ENCODE results near the gene RC3H2. TPM values are rescaled to one million over a fixed set of nuclear protein-coding genes. Genes with fewer than 3 reads are reported as not detected.

The RC3H2 gene
- total RNA-seq: 10 to 100 TPM; 52.3 to 66.4 (median 57.0) TPM
- 10 to 100 TPM; 18.7 to 25.3 TPM for polyA plus RNA-seq
- total RNA-seq: 95.6 reads per million, percentile 84 among the genes with 10 or more reads in this experiment

GRCh38 chr9:122904823-122905710, at the start of gene RC3H2:
RC3H2 (minus strand) TSS chr9:122905359; CDS start chr9:122897509, 7,850 bp downstream.
- Mint-ChIP-seq H3K27ac (peak within 1 kb of the TSS; percentile 93 to 98 (median 95)), H3K36me3 (peaks cover 0 to 13% (median 4%) of the 10 kb centered on the region in 5 donors), H3K27me3 (peaks cover 0 to 3% (median 0%) of the 10 kb centered on the region in 5 donors), H3K4me3 (peak within 1 kb of the TSS; percentile 89 to 96 (median 93)), H3K9me3 (peaks cover 0 to 2% (median 0%) of the 10 kb centered on the region in 11 donors), H3K4me1 (peaks cover 11 to 47% (median 40%) of the 10 kb centered on the region in 7 donors)
- H3K9me3 ChIP-seq (ENCODE audit: control insufficient read depth in 2 of 3, low read length in 3 of 3): no peaks in the 10 kb centered on the region
- peaks cover 2 to 15% (median 6%) of the 10 kb centered on the region in 3 experiments for H3K36me3 ChIP-seq (ENCODE audit: control insufficient read depth in 2 of 3, insufficient read depth in 3 of 3, low read length in 3 of 3)
- ATAC-seq: peak; percentile 94
- peaks cover 14 to 21% of the 10 kb centered on the region in 2 donors for H3K4me1 ChIP-seq (ENCODE audit: control insufficient read depth in 2 of 2, insufficient read depth in 2 of 2, low read length in 2 of 2)
- peak within 1 kb of the TSS; percentile 100 for H3K27ac ChIP-seq (ENCODE audit: low read depth, low read length)
- ChIA-PET POLR2A (interaction anchor here (0.6 to 4.4 kb wide), 15 partner anchors 8 to 201 kb away, joined by 3 to 46 read pairs (median 5); partner anchors contain the start of genes PDCL, RABGAP1, ZBTB26 and ZBTB6), CTCF (interaction anchor here (1.0 to 1.2 kb wide), 3 partner anchors 10 to 36 kb away, joined by 3 to 5 read pairs (median 3); partner anchors contain the start of genes RABGAP1 and ZBTB26)
- peak within 1 kb of the TSS; percentile 74 for H3K4me3 ChIP-seq (ENCODE audit: low read length)
- peak; percentile 80 to 99 (median 97) for DNase-seq
- no peaks in the 10 kb centered on the region for H3K27me3 ChIP-seq (ENCODE audit: control insufficient read depth in 2 of 2, insufficient read depth in 2 of 2, low read length in 2 of 2)
- intact Hi-C loops (cut with micrococcal nuclease): loop anchor here (1.0 to 10.0 kb wide), 16 partner anchors 8 to 1957 kb away; partner anchors contain the start of genes MRRF (in 2 of the 2), PDCL (in 2 of the 2), RBM18 (in 2 of the 2) and STRBP (in 2 of the 2)

DNA sequence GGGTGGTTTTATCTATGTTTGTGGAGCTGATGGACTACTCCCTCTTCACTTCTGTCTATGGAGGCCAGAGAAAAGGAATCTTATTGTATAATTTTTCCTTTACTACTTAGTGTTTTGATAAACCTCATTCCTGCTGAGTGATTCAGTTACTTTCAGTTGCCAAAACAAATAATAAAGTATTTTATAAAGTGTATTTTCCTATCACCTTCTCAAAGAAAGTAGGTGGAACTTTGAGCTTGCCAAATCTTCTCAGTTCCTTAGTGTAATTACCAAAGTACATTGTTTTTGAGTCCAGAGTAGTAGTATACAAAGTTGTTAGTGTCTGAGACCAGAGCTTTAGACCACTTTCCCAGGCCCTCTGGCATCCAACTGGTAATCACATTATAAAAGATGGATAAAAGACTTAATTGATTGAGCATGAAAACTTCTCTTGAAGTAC, 49.1 kb upstream of the RC3H2 start:
- H3K9me3 Mint-ChIP-seq: peaks cover 0 to 4% (median 0%) of the 10 kb centered on the region in 11 donors
- no peaks in the 10 kb centered on the region for H3K27me3 ChIP-seq (ENCODE audit: control insufficient read depth in 2 of 2, insufficient read depth in 2 of 2, low read length in 2 of 2)
- no peak overlapping the region for H3K4me3 ChIP-seq (ENCODE audit: low read length)
- H3K36me3 ChIP-seq (ENCODE audit: control insufficient read depth in 2 of 3, insufficient read depth in 3 of 3, low read length in 3 of 3): no peaks in the 10 kb centered on the region
- H3K4me3 Mint-ChIP-seq: no peak overlapping the region
- ChIA-PET CTCF (no interaction called here), POLR2A (interaction anchor here (0.6 kb wide), 1 partner anchor 41 kb away, joined by 3 read pairs; no protein-coding TSS in a partner anchor)
- DNase-seq (no peak), ATAC-seq (no peak)
- H3K9me3 ChIP-seq (ENCODE audit: control insufficient read depth in 2 of 3, low read length in 3 of 3): no peaks in the 10 kb centered on the region
- H3K4me1 ChIP-seq (ENCODE audit: control insufficient read depth in 2 of 2, insufficient read depth in 2 of 2, low read length in 2 of 2): no peaks in the 10 kb centered on the region
- no peak overlapping the region for H3K27ac ChIP-seq (ENCODE audit: low read depth, low read length)
- intact Hi-C loops (cut with micrococcal nuclease): no loop called here
- peaks cover 6 to 45% (median 32%) of the 10 kb centered on the region in 7 donors for H3K4me1 Mint-ChIP-seq
- H3K36me3 Mint-ChIP-seq: peaks cover 0 to 27% (median 24%) of the 10 kb centered on the region in 5 donors
- H3K27me3 Mint-ChIP-seq: no peaks in the 10 kb centered on the region
- H3K27ac Mint-ChIP-seq: no peak overlapping the region

GRCh38 chr9:122951056-122951455, 45.9 kb upstream of the RC3H2 start:
- H3K27me3 Mint-ChIP-seq: no peaks in the 10 kb centered on the region
- no peaks in the 10 kb centered on the region for H3K9me3 Mint-ChIP-seq
- H3K4me3 Mint-ChIP-seq: peak overlapping the region in 1 of 10 donors; percentile 38
- no peak overlapping the region for H3K27ac Mint-ChIP-seq
- ChIA-PET POLR2A (no interaction called here), CTCF (interaction anchor here (0.7 kb wide), 1 partner anchor 10 kb away, joined by 3 read pairs; no protein-coding TSS in a partner anchor)
- intact Hi-C loops (cut with micrococcal nuclease): no loop called here
- no peaks in the 10 kb centered on the region for H3K4me1 ChIP-seq (ENCODE audit: control insufficient read depth in 2 of 2, insufficient read depth in 2 of 2, low read length in 2 of 2)
- no peaks in the 10 kb centered on the region for H3K27me3 ChIP-seq (ENCODE audit: control insufficient read depth in 2 of 2, insufficient read depth in 2 of 2, low read length in 2 of 2)
- peaks cover 23 to 65% (median 55%) of the 10 kb centered on the region in 7 donors for H3K4me1 Mint-ChIP-seq
- H3K4me3 ChIP-seq (ENCODE audit: low read length): no peak overlapping the region
- no peak overlapping the region for H3K27ac ChIP-seq (ENCODE audit: low read depth, low read length)
- peaks cover 0 to 25% (median 7%) of the 10 kb centered on the region in 5 donors for H3K36me3 Mint-ChIP-seq
- ATAC-seq (no peak), DNase-seq (no peak)
- H3K36me3 ChIP-seq (ENCODE audit: control insufficient read depth in 2 of 3, insufficient read depth in 3 of 3, low read length in 3 of 3): no peaks in the 10 kb centered on the region
- no peaks in the 10 kb centered on the region for H3K9me3 ChIP-seq (ENCODE audit: control insufficient read depth in 2 of 3, low read length in 3 of 3)

DNA sequence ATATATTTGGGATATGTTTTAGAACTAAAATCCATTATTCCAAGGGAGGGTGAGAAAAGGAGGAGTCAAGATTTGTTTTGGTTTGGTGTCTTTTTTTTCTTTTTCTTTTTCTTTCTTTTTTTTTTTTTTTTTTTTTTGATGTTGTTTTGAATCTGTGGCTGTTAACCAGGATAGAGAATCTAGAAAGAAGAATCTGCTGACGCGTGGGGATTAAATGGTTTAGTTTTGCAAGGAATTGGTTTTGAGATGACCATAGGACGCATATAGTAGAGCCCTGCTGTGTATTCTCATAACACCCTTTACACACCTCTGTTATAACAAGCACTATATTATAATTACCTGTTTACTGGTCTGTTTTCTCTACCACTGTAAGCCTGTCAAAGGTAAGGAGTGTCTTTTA, 45.1 kb upstream of the RC3H2 start:
- ATAC-seq (no peak), DNase-seq (no peak)
- Mint-ChIP-seq H3K27me3 (no peaks in the 10 kb centered on the region), H3K4me3 (no peak overlapping the region), H3K9me3 (no peaks in the 10 kb centered on the region), H3K27ac (no peak overlapping the region), H3K36me3 (peaks cover 0 to 27% (median 7%) of the 10 kb centered on the region in 5 donors), H3K4me1 (peaks cover 30 to 69% (median 57%) of the 10 kb centered on the region in 7 donors)
- no peaks in the 10 kb centered on the region for H3K9me3 ChIP-seq (ENCODE audit: control insufficient read depth in 2 of 3, low read length in 3 of 3)
- intact Hi-C loops (cut with micrococcal nuclease): no loop called here
- H3K27me3 ChIP-seq (ENCODE audit: control insufficient read depth in 2 of 2, insufficient read depth in 2 of 2, low read length in 2 of 2): no peaks in the 10 kb centered on the region
- no peaks in the 10 kb centered on the region for H3K4me1 ChIP-seq (ENCODE audit: control insufficient read depth in 2 of 2, insufficient read depth in 2 of 2, low read length in 2 of 2)
- H3K27ac ChIP-seq (ENCODE audit: low read depth, low read length): no peak overlapping the region
- H3K36me3 ChIP-seq (ENCODE audit: control insufficient read depth in 2 of 3, insufficient read depth in 3 of 3, low read length in 3 of 3): no peaks in the 10 kb centered on the region
- ChIA-PET CTCF (interaction anchor here (0.7 kb wide), 1 partner anchor 11 kb away, joined by 3 read pairs; no protein-coding TSS in a partner anchor), POLR2A (no interaction called here)
- H3K4me3 ChIP-seq (ENCODE audit: low read length): no peak overlapping the region

DNA sequence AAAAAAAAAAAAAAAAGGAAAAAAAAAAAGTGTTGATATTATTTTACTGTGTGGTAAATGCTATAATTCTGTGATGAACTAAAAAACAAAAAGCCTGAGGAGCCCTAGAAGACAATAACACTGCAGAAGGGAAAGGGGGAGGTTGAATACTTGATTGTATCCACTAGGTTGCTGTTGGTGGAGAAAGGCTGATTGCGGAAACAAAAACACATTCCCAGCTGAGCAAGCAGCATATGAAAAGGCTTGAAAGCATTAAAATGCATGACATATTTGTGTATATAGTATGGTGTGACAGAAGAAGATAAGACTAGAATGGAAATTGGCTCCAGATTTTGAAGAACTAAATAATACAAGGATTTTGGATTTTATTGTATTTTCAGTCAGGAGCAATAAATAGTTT, 44.5 kb upstream of the RC3H2 start:
- ATAC-seq (no peak), DNase-seq (no peak)
- no peaks in the 10 kb centered on the region for H3K27me3 Mint-ChIP-seq
- no peaks in the 10 kb centered on the region for H3K9me3 ChIP-seq (ENCODE audit: control insufficient read depth in 2 of 3, low read length in 3 of 3)
- ChIA-PET CTCF (no interaction called here), POLR2A (interaction anchor here (0.6 kb wide), 1 partner anchor 46 kb away, joined by 3 read pairs; no protein-coding TSS in a partner anchor)
- H3K36me3 ChIP-seq (ENCODE audit: control insufficient read depth in 2 of 3, insufficient read depth in 3 of 3, low read length in 3 of 3): no peaks in the 10 kb centered on the region
- no peaks in the 10 kb centered on the region for H3K4me1 ChIP-seq (ENCODE audit: control insufficient read depth in 2 of 2, insufficient read depth in 2 of 2, low read length in 2 of 2)
- intact Hi-C loops (cut with micrococcal nuclease): loop anchor here in 1 of 2 donors (10.0 kb wide), 1 partner anchor 315 kb away; the partner anchor contains the start of gene STRBP
- H3K27ac Mint-ChIP-seq: no peak overlapping the region
- peaks cover 31 to 68% (median 57%) of the 10 kb centered on the region in 7 donors for H3K4me1 Mint-ChIP-seq
- peaks cover 0 to 25% (median 1%) of the 10 kb centered on the region in 5 donors for H3K36me3 Mint-ChIP-seq
- H3K27me3 ChIP-seq (ENCODE audit: control insufficient read depth in 2 of 2, insufficient read depth in 2 of 2, low read length in 2 of 2): no peaks in the 10 kb centered on the region
- H3K9me3 Mint-ChIP-seq: no peaks in the 10 kb centered on the region
- H3K4me3 ChIP-seq (ENCODE audit: low read length): no peak overlapping the region
- H3K27ac ChIP-seq (ENCODE audit: low read depth, low read length): no peak overlapping the region
- no peak overlapping the region for H3K4me3 Mint-ChIP-seq

GRCh38 chr9:122948313-122948712, 43.2 kb upstream of the RC3H2 start:
- DNase-seq (no peak), ATAC-seq (no peak)
- Histone ChIP-seq H3K36me3 (ENCODE audit: control insufficient read depth in 2 of 3, insufficient read depth in 3 of 3, low read length in 3 of 3) (no peaks in the 10 kb centered on the region), H3K27ac (ENCODE audit: low read depth, low read length) (no peak overlapping the region), H3K4me3 (ENCODE audit: low read length) (no peak overlapping the region), H3K9me3 (ENCODE audit: control insufficient read depth in 2 of 3, low read length in 3 of 3) (no peaks in the 10 kb centered on the region), H3K27me3 (ENCODE audit: control insufficient read depth in 2 of 2, insufficient read depth in 2 of 2, low read length in 2 of 2) (no peaks in the 10 kb centered on the region), H3K4me1 (ENCODE audit: control insufficient read depth in 2 of 2, insufficient read depth in 2 of 2, low read length in 2 of 2) (no peaks in the 10 kb centered on the region)
- ChIA-PET CTCF (interaction anchor here (1.0 kb wide), 1 partner anchor 18 kb away, joined by 4 read pairs; no protein-coding TSS in a partner anchor), POLR2A (no interaction called here)
- Mint-ChIP-seq H3K36me3 (peaks cover 0 to 24% (median 1%) of the 10 kb centered on the region in 5 donors), H3K27me3 (no peaks in the 10 kb centered on the region), H3K4me3 (peak overlapping the region in 2 of 10 donors; percentile 25 to 53), H3K27ac (peak overlapping the region in 1 of 9 donors; percentile 27), H3K4me1 (peaks cover 31 to 63% (median 51%) of the 10 kb centered on the region in 7 donors), H3K9me3 (no peaks in the 10 kb centered on the region)
- intact Hi-C loops (cut with micrococcal nuclease): loop anchor here in 1 of 2 donors (10.0 kb wide), 1 partner anchor 316 kb away; the partner anchor contains the start of gene STRBP

Measured in naive thymus-derived CD4-positive, alpha-beta T cell (primary cell).